ENCODE results near the gene CD47.

DNA sequence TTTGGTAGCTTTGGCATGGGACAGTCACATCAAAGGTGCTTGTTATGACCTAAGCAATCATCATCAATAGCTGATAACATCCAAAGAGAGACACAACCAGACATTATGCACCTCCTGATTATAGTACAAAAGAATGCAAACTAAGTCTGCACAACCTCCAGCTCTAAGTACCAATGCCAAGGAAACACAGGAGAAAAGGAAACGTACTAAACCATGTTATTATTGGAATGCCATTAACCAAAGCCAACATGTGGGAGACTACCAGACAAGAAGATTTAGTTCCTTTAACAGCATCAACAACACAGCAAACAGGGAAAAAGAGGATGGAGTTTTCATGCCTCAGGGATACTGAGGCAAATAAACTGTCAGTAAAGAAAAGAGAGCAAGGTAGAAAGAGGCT is 61.4 kb downstream of the CD47 start:
- TF ChIP-seq POLR2A (IDR thresholded peaks at IDR 0.05; ENCODE audit: insufficient read depth in 1 of 2, low read depth in 2 of 2, low read length in 2 of 2), result no peak
- no peak for TF ChIP-seq TP53 (CRISPR knock-in tag; conservative IDR thresholded peaks at IDR 0.05)
- TF ChIP-seq ZNF143 (CRISPR knock-in tag; IDR thresholded peaks at IDR 0.05), result no peak
- no peak for TF ChIP-seq FOSL1 (CRISPR knock-in tag; IDR thresholded peaks at IDR 0.05; ENCODE audit: borderline replicate concordance)
- no peak for TF ChIP-seq MZF1 (CRISPR knock-in tag; IDR thresholded peaks at IDR 0.05; ENCODE audit: borderline replicate concordance)
- TF ChIP-seq, protein P1, sequence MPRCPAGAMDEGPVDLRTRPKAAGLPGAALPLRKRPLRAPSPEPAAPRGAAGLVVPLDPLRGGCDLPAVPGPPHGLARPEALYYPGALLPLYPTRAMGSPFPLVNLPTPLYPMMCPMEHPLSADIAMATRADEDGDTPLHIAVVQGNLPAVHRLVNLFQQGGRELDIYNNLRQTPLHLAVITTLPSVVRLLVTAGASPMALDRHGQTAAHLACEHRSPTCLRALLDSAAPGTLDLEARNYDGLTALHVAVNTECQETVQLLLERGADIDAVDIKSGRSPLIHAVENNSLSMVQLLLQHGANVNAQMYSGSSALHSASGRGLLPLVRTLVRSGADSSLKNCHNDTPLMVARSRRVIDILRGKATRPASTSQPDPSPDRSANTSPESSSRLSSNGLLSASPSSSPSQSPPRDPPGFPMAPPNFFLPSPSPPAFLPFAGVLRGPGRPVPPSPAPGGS (CRISPR knock-in tag; IDR thresholded peaks at IDR 0.05), result no peak
- no peak for TF ChIP-seq REXO4 (CRISPR knock-in tag; IDR thresholded peaks at IDR 0.05; ENCODE audit: borderline replicate concordance)
- TF ChIP-seq EP300 (IDR thresholded peaks at IDR 0.05; ENCODE audit: low read depth in 2 of 2, low read length in 2 of 2), result no peak
- TF ChIP-seq EP300 (CRISPR knock-in tag; IDR thresholded peaks at IDR 0.05; ENCODE audit: borderline replicate concordance), result no peak
